ENCODE results near the gene NPLOC4.
A peak's percentile ranks its signal among the peaks of the same experiment; 100 is the strongest.

DNA sequence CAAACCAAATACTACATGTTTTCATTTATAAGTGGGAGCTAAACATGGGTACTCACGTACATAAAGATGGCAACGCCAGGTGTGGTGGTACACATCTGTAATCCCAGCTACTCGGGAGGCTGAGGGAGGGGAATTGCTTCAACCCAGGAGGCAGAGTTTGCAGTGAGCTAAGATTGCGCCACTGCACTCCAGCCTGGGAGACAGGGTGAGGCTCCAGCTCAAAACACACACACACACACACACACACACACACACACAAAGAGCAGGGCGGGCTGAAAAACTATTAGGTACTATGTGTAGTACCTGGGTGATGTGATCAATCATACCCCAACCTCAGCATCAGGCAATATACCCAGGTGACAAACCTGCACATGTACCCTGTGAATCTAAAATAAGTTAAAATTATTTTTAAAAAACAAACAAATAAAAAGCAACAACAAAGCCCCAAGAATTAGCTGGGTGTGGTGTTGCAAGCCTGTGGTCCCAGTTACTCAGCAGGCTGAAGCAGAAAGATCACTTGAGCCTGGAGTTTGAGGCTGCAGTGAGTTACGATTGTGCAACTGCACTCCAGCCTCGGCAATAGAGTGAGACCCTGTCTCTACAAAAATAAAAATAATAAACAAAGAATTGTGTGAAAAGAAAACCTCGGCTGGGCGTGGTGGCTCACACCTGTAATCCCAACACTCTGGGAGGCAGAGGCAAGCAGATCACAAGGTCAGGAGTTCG, 72.9 kb downstream of the NPLOC4 start:
- no peak for TF ChIP-seq BMI1 (IDR thresholded peaks at IDR 0.05; ENCODE audit: low read length)
- TF ChIP-seq ZKSCAN8 (CRISPR knock-in tag; IDR thresholded peaks at IDR 0.05) = no peak
- TF ChIP-seq FOXA3 (CRISPR knock-in tag; conservative IDR thresholded peaks at IDR 0.05 in 1 of 2, IDR thresholded peaks at IDR 0.05 in 1 of 2) = no peak
- TF ChIP-seq, protein P1, sequence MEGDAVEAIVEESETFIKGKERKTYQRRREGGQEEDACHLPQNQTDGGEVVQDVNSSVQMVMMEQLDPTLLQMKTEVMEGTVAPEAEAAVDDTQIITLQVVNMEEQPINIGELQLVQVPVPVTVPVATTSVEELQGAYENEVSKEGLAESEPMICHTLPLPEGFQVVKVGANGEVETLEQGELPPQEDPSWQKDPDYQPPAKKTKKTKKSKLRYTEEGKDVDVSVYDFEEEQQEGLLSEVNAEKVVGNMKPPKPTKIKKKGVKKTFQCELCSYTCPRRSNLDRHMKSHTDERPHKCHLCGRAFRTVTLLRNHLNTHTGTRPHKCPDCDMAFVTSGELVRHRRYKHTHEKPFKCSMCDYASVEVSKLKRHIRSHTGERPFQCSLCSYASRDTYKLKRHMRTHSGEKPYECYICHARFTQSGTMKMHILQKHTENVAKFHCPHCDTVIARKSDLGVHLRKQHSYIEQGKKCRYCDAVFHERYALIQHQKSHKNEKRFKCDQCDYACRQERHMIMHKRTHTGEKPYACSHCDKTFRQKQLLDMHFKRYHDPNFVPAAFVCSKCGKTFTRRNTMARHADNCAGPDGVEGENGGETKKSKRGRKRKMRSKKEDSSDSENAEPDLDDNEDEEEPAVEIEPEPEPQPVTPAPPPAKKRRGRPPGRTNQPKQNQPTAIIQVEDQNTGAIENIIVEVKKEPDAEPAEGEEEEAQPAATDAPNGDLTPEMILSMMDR (IDR thresholded peaks at IDR 0.05 in 2 of 3, conservative IDR thresholded peaks at IDR 0.05 in 1 of 3; ENCODE audit: insufficient read depth in 2 of 3, low read depth in 1 of 3, low read length in 3 of 3) = no peak
- TF ChIP-seq FOXK2 (conservative IDR thresholded peaks at IDR 0.05 in 1 of 2, IDR thresholded peaks at IDR 0.05 in 1 of 2; ENCODE audit: low read depth in 2 of 2) = no peak
- no peak for TF ChIP-seq ZNF239 (CRISPR knock-in tag; IDR thresholded peaks at IDR 0.05)
- TF ChIP-seq CEBPB (tag; IDR thresholded peaks at IDR 0.05) = 0 out of 2 replicates have a peak, but pooled peaks have one; percentile 14

Data from K562 (cell line).